HK-2 (cell line): Measurements from ENCODE around the gene CLCN3.
A peak's percentile ranks its signal among the peaks of the same experiment; 100 is the strongest.
"Not testable (repeated sequence)": the region's sequence is repeated elsewhere in the genome, so short reads cannot be mapped to it uniquely, and the experiment has no call there.

Experiments
- DNase-seq: peaks from one replicate; pipeline ENCODE4 v3.0.0-alpha.2; 2018; ENCODE audit not compliant: unreplicated experiment

Gene CLCN3

GRCh38 chr4:169619958-169620879 lies at the start of gene CLCN3:
Gene CLCN3, plus strand, starts transcription at chr4:169620578. Its CDS starts 15,351 bp downstream, at chr4:169635929.
- DNase-seq = peak; percentile 98

- not testable (repeated sequence) for DNase-seq
These were observed 49.4 kb upstream of the CLCN3 start for GRCh38 chr4:169571012-169571411.

GRCh38 chr4:169571435-169571834 lies 48.9 kb upstream of the CLCN3 start:
- DNase-seq = no peak

- no peak for DNase-seq
These were observed 46.5 kb upstream of the CLCN3 start for GRCh38 chr4:169573889-169574288.

GRCh38 chr4:169582203-169582602 lies 38.2 kb upstream of the CLCN3 start:
- no peak for DNase-seq

- no peak for DNase-seq
These were observed 37.7 kb upstream of the CLCN3 start for GRCh38 chr4:169582706-169583105.

GRCh38 chr4:169583563-169583962 lies 36.8 kb upstream of the CLCN3 start:
- no peak for DNase-seq

- no peak for DNase-seq
These were observed 27.3 kb upstream of the CLCN3 start for GRCh38 chr4:169593050-169593560.

GRCh38 chr4:169594560-169595195 lies 25.7 kb upstream of the CLCN3 start:
- DNase-seq = no peak

- no peak for DNase-seq
These were observed 19.2 kb upstream of the CLCN3 start for GRCh38 chr4:169601016-169601771.

GRCh38 chr4:169603312-169603711 lies 17.1 kb upstream of the CLCN3 start:
- no peak for DNase-seq

GRCh38 chr4:169604131-169604900 lies 16.1 kb upstream of the CLCN3 start:
- no peak for DNase-seq

- DNase-seq = no peak
These were observed 15.5 kb upstream of the CLCN3 start for GRCh38 chr4:169604903-169605331.

- DNase-seq = no peak
These were observed 9.2 kb upstream of the CLCN3 start for GRCh38 chr4:169611157-169611556.

GRCh38 chr4:169611991-169612870 lies 8.1 kb upstream of the CLCN3 start, which contains the start of gene NEK1:
Gene NEK1, minus strand, starts transcription at chr4:169612583. Its CDS starts 9,953 bp downstream, at chr4:169602630.
- DNase-seq = peak; percentile 91

GRCh38 chr4:169612871-169613859 lies 7.2 kb upstream of the CLCN3 start:
- DNase-seq = peak; percentile 50

- DNase-seq = no peak
These were observed 4.8 kb upstream of the CLCN3 start for GRCh38 chr4:169615467-169616106.

GRCh38 chr4:169616846-169617245 lies 3.5 kb upstream of the CLCN3 start:
- DNase-seq = no peak
